Breast epithelium (tissue), 3 donors: Measurements from ENCODE around the gene LRRC49.

Experiments used
- CTCF ChIP-seq, 3 donors: fragments of 450-650 bp; IDR thresholded peaks; one replicate each; pipeline ENCODE4 v1.5.1; 2016 to 2017; ENCODE audit warnings: antibody characterized with exemption in 3 of 3, mild to moderate bottlenecking in 3 of 3, moderate library complexity in 3 of 3
- POLR2A ChIP-seq: fragments of 450-650 bp; IDR thresholded peaks from one replicate; pipeline ENCODE4 v1.6.1; 2016; ENCODE audit warnings: antibody characterized with exemption, mild to moderate bottlenecking, moderate library complexity
- POLR2AphosphoS5 ChIP-seq, 3 donors: sonication (generic); formaldehyde crosslinking; IDR thresholded peaks; one replicate each; pipeline ENCODE4 v1.6.1; 2017; ENCODE audit warnings: antibody characterized with exemption in 3 of 3

GRCh38 chr15:70933411-70933810 is 40.8 kb downstream of the LRRC49 start:
- TF ChIP-seq CTCF (IDR thresholded peaks at IDR 0.05), result no peak
- TF ChIP-seq POLR2AphosphoS5 (IDR thresholded peaks at IDR 0.05), result no peak
- TF ChIP-seq POLR2A, result no peak
